ENCODE results near the gene HPGD. TPM values are rescaled to one million over a fixed set of nuclear protein-coding genes. Genes with fewer than 3 reads are reported as not detected.

The HPGD gene
- total RNA-seq, 1 donor from 2014 or later = 0.48 TPM

DNA sequence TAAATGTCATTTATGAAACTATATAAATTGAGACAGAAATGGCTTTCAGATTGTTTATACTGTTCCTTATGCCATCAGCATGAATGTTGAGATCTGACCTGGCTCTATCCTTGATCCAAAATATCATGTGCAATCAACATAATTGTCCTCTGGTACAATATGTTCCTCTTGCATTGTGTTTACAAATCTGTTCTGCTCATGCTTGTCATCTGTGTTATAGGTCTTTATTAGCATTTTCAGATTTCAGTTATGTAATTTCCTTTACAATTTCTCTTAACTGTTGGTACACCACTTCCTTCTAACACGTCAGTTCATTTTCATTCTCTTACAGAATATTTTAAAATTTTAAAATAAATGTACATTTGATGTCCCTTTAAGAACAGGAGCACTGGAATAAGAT lies 1.6 kb downstream of the HPGD start:
- H3K4me3 Mint-ChIP-seq (ENCODE audit: low read depth) = no peak overlapping the region
- no peaks in the 10 kb centered on the region for H3K36me3 Mint-ChIP-seq (ENCODE audit: low read depth)
- H3K4me1 Mint-ChIP-seq (ENCODE audit: low read depth) = peaks cover 12% of the 10 kb centered on the region
- H3K27ac Mint-ChIP-seq = no peak overlapping the region
- H3K27me3 Mint-ChIP-seq (ENCODE audit: low read depth) = peaks cover 61% of the 10 kb centered on the region
- no peak for DNase-seq (ENCODE audit: low spot score)
- intact Hi-C loops (cut with micrococcal nuclease) = loop anchor here (10.0 kb wide), 2 partner anchors 156 to 296 kb away; no protein-coding TSS in a partner anchor
- no peaks in the 10 kb centered on the region for H3K9me3 Mint-ChIP-seq

DNA sequence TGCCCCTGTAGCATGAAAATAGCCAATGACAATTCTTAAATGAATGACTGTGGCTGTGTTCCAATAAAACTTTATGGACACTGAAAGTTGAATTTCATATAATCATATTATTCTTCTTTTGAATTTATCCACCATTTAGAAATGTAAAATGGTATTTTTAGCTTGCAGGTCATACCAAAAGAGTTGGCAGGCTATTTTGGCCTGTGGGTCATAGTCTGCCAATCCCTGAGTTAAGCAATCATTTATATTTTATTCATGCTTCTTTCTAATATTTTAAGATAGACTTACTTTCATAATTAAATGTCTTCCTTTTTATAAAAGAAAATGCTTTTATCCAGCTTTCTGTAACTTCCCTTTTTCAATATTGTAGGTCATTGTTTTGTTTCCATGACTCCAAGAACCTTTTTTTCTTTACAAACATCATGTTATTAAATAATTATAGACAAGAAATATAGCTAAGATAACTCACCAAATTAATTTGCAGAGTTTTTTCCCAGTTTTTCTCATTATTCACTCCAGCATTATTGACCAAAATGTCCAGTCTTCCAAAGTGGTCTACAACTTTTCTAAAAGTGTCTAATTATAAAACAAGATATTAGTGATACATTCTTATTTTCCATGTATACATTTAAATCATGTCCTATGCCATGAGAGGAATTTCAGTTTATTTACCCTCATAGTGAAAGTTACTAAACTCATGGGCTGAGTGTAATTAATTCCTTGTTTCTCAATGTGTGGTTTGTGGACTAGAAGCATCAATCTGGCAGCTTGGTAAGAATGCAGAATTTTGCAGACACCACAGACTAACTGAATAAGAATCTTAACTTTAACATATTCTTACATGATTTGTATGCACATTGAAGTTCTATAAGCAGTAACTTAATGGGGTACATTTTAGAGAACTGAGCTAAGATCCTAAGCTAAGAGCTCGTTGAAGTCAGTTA lies 4.5 kb downstream of the HPGD start:
- Mint-ChIP-seq H3K27me3 (ENCODE audit: low read depth) (peaks cover 39% of the 10 kb centered on the region), H3K4me1 (ENCODE audit: low read depth) (peaks cover 11% of the 10 kb centered on the region), H3K27ac (no peak overlapping the region), H3K9me3 (no peaks in the 10 kb centered on the region), H3K36me3 (ENCODE audit: low read depth) (no peaks in the 10 kb centered on the region), H3K4me3 (ENCODE audit: low read depth) (no peak overlapping the region)
- no peak for DNase-seq (ENCODE audit: low spot score)
- intact Hi-C loops (cut with micrococcal nuclease) = no loop called here

DNA sequence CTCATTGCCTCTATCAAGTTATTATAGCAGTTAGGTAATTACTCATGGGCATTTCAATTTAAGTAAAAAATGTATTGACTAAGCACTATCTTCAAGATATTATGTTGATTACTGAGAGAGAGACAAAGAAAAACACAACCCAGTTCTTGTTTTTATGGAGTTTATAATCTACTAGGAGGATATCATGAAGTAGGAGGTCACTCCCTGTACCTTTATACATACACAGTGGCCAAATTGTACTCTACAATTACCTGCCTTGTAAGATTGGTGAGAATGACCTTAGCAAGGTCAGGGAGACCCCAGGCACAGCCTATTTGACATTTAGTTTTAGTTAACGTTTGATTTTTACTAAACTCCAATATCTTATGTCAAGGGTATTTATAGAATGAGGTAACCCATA lies 5.5 kb downstream of the HPGD start:
- no peak overlapping the region for H3K4me3 Mint-ChIP-seq (ENCODE audit: low read depth)
- no peaks in the 10 kb centered on the region for H3K9me3 Mint-ChIP-seq
- no peak for DNase-seq (ENCODE audit: low spot score)
- peaks cover 4% of the 10 kb centered on the region for H3K4me1 Mint-ChIP-seq (ENCODE audit: low read depth)
- intact Hi-C loops (cut with micrococcal nuclease) = no loop called here
- H3K27ac Mint-ChIP-seq = no peak overlapping the region
- no peaks in the 10 kb centered on the region for H3K36me3 Mint-ChIP-seq (ENCODE audit: low read depth)
- peaks cover 33% of the 10 kb centered on the region for H3K27me3 Mint-ChIP-seq (ENCODE audit: low read depth)

DNA sequence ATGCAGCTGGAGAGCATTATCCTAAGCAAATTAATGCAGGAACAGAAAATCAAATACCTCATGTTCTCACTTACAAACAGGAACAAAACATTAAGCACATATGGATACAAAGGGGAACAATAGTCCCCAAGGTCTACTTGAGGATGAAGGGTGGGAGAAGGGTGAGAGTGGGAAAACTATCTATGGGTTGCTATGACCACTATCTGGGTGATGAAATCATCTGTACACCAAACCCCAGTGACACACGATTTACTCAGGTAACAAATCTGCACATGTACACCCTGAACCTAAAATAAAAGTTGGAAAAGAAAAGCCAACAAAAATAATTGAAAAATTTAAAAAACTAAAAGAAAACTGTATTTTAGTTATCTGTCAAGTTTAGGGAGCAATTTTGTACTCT lies 5.9 kb downstream of the HPGD start:
- H3K9me3 Mint-ChIP-seq = no peaks in the 10 kb centered on the region
- DNase-seq (ENCODE audit: low spot score) = no peak
- peaks cover 28% of the 10 kb centered on the region for H3K27me3 Mint-ChIP-seq (ENCODE audit: low read depth)
- no peaks in the 10 kb centered on the region for H3K36me3 Mint-ChIP-seq (ENCODE audit: low read depth)
- no peak overlapping the region for H3K27ac Mint-ChIP-seq
- no peak overlapping the region for H3K4me3 Mint-ChIP-seq (ENCODE audit: low read depth)
- intact Hi-C loops (cut with micrococcal nuclease) = no loop called here
- peaks cover under 1% of the 10 kb centered on the region for H3K4me1 Mint-ChIP-seq (ENCODE audit: low read depth)

DNA sequence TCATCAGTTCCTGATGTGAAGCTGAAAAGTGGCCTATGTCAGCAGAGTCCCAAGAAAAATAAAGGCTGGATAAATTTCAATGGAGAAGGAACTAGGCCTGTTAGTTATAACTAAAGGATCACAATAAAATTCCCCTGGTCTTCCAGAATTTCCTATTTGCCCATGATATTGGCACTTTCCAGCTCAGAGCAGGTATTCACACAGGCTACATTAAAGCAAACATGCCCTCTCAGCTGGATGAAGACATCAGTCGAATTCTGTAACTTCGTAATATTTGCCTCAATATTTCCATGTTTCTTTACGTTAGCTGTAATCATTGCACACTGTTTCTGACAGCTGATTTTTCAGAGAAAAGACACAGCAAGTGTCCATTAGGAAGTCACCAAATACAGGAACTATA lies 9.5 kb downstream of the HPGD start:
- Mint-ChIP-seq H3K4me1 (ENCODE audit: low read depth) (no peaks in the 10 kb centered on the region), H3K27me3 (ENCODE audit: low read depth) (peaks cover 6% of the 10 kb centered on the region), H3K9me3 (no peaks in the 10 kb centered on the region), H3K4me3 (ENCODE audit: low read depth) (no peak overlapping the region), H3K36me3 (ENCODE audit: low read depth) (no peaks in the 10 kb centered on the region), H3K27ac (no peak overlapping the region)
- DNase-seq (ENCODE audit: low spot score) = no peak
- intact Hi-C loops (cut with micrococcal nuclease) = no loop called here

DNA sequence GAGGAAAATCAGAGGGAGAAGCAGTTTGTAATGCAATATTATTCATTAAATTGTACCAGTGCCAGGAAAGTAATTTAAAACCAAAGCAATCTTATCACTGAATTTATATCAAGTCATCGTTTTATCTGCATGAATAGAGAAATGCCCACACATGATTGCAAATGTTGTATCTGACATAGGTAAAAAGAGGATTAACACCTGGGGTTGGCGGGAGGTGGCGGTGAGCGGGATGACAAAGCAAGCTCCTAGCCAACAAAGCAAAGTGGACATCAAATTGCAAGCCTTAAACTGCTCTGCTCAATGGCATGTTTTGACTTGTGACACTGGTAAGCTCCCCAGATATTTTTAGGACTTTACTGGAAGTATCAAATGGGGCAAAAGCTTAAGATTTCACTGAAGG lies 16.4 kb downstream of the HPGD start:
- no peak for DNase-seq (ENCODE audit: low spot score)
- Mint-ChIP-seq H3K9me3 (no peaks in the 10 kb centered on the region), H3K4me3 (ENCODE audit: low read depth) (no peak overlapping the region), H3K4me1 (ENCODE audit: low read depth) (no peaks in the 10 kb centered on the region), H3K27ac (no peak overlapping the region), H3K27me3 (ENCODE audit: low read depth) (no peaks in the 10 kb centered on the region), H3K36me3 (ENCODE audit: low read depth) (no peaks in the 10 kb centered on the region)
- intact Hi-C loops (cut with micrococcal nuclease) = no loop called here

DNA sequence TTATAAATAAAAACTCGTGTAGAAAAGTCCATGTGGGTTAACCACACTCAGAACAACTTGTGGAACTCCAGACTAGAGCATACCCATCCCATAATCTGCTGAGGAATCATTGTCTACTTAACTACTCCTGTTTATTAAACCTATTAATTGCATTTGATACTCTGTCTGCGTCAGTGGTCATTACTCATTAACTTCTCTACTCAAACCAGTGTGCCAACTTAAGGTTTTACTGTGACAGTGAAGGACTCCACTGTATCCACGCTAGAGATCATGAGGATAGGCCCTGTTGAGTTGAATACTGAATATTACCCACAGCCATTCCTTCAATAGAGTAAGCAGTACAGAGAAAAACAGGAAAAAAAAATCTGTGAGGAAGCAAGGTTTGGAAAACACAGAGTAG lies 17.3 kb downstream of the HPGD start:
- no peaks in the 10 kb centered on the region for H3K36me3 Mint-ChIP-seq (ENCODE audit: low read depth)
- H3K4me3 Mint-ChIP-seq (ENCODE audit: low read depth) = no peak overlapping the region
- no peaks in the 10 kb centered on the region for H3K27me3 Mint-ChIP-seq (ENCODE audit: low read depth)
- no peak for DNase-seq (ENCODE audit: low spot score)
- H3K4me1 Mint-ChIP-seq (ENCODE audit: low read depth) = no peaks in the 10 kb centered on the region
- intact Hi-C loops (cut with micrococcal nuclease) = no loop called here
- no peaks in the 10 kb centered on the region for H3K9me3 Mint-ChIP-seq
- no peak overlapping the region for H3K27ac Mint-ChIP-seq

DNA sequence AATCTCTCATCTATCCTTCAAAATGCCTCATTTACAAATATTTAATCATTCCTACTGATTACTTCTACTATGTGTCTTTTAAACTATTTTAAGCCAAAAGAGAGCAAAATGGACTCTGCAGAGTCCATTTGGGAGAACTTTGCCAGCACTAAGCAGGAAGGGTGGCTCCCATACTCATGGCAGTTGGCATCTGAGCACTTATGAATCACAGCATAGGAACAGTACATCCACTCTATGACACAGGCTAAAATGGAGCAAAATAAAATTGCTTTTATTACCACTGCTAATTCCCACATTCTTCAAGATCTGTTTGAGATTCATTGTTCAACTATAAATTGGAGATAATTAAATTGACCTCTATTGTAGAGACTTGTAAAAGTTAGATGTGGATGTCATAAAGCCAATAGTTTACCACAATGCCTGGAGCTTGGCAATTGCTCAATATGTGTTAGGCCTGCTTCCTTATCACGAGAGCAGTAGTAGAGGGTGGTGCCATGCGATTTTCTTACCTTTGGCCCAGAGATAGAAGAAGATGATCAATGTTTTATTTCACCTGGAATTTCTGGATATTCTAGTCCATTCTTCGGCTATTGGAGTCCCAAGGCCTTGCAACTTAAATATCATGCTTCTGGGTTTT lies 19.1 kb downstream of the HPGD start:
- Mint-ChIP-seq H3K4me1 (ENCODE audit: low read depth) (no peaks in the 10 kb centered on the region), H3K9me3 (no peaks in the 10 kb centered on the region), H3K27me3 (ENCODE audit: low read depth) (no peaks in the 10 kb centered on the region), H3K4me3 (ENCODE audit: low read depth) (no peak overlapping the region), H3K27ac (no peak overlapping the region), H3K36me3 (ENCODE audit: low read depth) (no peaks in the 10 kb centered on the region)
- intact Hi-C loops (cut with micrococcal nuclease) = no loop called here
- no peak for DNase-seq (ENCODE audit: low spot score)

DNA sequence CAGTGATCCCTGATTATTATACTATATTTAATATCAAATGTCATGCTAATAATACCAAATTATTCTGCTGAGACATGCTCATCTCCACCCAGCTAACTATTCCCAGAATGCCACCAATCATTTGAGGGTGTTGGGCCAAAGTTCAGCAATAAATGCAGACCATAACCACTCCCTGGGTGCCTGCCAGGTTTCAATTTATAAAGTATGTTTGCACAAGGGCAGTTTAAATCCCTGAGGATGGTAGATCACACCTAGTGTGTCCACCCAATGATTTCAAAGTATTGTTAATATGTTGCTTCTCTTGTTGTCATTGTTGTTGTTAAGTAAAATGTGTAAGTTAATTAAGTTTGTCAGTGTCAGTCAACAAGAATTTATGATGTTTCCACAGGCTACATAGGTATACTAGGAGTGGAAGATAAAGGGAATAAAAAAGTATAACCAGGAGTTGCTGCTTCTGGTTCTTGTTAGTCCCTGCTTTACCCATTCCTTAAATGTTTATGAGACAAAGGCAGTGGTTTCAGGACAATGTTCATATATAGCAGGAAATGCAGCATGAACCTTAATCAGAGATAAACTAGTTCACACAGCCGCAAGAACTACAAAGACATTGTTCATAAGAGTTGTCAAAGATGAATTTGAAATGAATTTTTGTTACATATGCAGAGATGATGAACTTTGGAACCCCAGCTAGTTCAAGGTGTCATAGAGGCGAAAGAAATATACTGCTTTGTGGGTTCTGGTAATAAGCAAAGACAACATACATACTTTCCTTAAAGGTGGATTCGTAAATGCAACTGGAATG lies 25.5 kb downstream of the HPGD start:
- H3K36me3 Mint-ChIP-seq (ENCODE audit: low read depth) = no peaks in the 10 kb centered on the region
- intact Hi-C loops (cut with micrococcal nuclease) = no loop called here
- no peaks in the 10 kb centered on the region for H3K4me1 Mint-ChIP-seq (ENCODE audit: low read depth)
- no peak overlapping the region for H3K27ac Mint-ChIP-seq
- no peak overlapping the region for H3K4me3 Mint-ChIP-seq (ENCODE audit: low read depth)
- DNase-seq (ENCODE audit: low spot score) = no peak
- no peaks in the 10 kb centered on the region for H3K27me3 Mint-ChIP-seq (ENCODE audit: low read depth)
- H3K9me3 Mint-ChIP-seq = no peaks in the 10 kb centered on the region

DNA sequence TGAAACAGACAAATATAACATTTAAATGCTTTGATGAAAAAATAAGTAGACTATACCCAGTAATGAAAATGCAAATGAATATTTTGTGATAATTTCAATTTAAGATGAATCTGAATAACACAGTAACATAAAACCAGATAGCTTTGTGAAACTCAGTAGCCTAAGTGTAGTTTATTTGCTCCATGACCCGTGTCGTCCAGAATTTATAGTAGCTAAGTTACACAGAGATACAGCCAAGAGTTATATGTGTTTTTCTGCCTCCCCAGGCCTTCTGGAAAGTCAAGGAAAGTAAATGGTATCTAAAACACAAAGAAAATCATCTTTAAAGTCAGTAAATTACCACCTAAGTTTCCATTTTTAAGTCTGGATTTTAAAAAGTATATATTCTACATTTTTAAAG lies 26.7 kb downstream of the HPGD start:
- no peaks in the 10 kb centered on the region for H3K36me3 Mint-ChIP-seq (ENCODE audit: low read depth)

DNA sequence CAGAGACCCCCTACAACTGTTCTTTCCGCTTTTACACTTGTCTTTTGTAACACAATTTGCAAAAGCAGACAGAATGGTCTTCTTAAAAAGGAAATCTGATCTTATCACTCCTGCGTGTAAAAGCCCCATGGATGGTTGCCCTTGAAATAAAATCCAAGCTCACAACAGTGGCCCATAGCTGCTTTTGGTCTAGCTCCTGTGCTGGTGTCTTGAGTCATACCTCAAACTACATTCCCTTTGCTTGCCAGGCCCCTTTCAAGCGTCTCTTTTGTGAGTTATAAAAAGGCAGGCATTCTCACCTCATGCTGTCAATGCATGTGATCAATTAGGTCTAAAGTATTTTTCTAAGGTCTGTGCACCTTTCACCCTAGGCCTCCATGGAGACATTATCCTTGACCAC lies 27.6 kb downstream of the HPGD start:
- Mint-ChIP-seq H3K27ac (no peak overlapping the region), H3K4me3 (ENCODE audit: low read depth) (no peak overlapping the region), H3K4me1 (ENCODE audit: low read depth) (no peaks in the 10 kb centered on the region), H3K27me3 (ENCODE audit: low read depth) (no peaks in the 10 kb centered on the region), H3K36me3 (ENCODE audit: low read depth) (no peaks in the 10 kb centered on the region), H3K9me3 (no peaks in the 10 kb centered on the region)
- intact Hi-C loops (cut with micrococcal nuclease) = no loop called here
- no peak for DNase-seq (ENCODE audit: low spot score)

More for the DNA sequence above, 26.7 kb downstream of the HPGD start:
- DNase-seq (ENCODE audit: low spot score) = no peak
- no peaks in the 10 kb centered on the region for H3K4me1 Mint-ChIP-seq (ENCODE audit: low read depth)
- no peaks in the 10 kb centered on the region for H3K27me3 Mint-ChIP-seq (ENCODE audit: low read depth)
- no peak overlapping the region for H3K27ac Mint-ChIP-seq
- no peak overlapping the region for H3K4me3 Mint-ChIP-seq (ENCODE audit: low read depth)
- no peaks in the 10 kb centered on the region for H3K9me3 Mint-ChIP-seq
- intact Hi-C loops (cut with micrococcal nuclease) = no loop called here

DNA sequence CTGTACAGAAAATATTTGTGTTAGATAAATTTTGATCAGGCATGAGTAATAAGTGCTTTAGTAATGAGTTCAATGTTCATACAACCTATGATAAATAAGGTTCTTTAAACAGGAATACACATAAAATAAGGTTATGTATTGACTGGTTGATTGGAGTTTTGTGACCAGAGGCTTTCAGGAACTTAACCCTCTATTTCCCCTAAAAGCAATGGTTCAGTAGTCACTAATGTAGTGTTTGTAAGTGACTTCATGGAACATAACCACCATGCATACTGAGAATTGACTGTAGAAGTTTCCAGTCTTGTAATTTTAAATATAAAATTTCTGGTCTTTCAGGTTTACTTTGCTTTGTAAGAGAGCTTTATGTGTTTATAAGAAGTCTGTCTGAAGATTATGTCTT lies 28.1 kb downstream of the HPGD start:
- no peak for DNase-seq (ENCODE audit: low spot score)
- H3K27ac Mint-ChIP-seq = no peak overlapping the region
- no peaks in the 10 kb centered on the region for H3K36me3 Mint-ChIP-seq (ENCODE audit: low read depth)
- no peaks in the 10 kb centered on the region for H3K9me3 Mint-ChIP-seq
- no peaks in the 10 kb centered on the region for H3K27me3 Mint-ChIP-seq (ENCODE audit: low read depth)
- no peak overlapping the region for H3K4me3 Mint-ChIP-seq (ENCODE audit: low read depth)
- no peaks in the 10 kb centered on the region for H3K4me1 Mint-ChIP-seq (ENCODE audit: low read depth)
- intact Hi-C loops (cut with micrococcal nuclease) = no loop called here
